Thyroid gland (tissue), 4 donors: ENCODE measurements around the gene HSP90B1. TPM values are rescaled to one million over a fixed set of nuclear protein-coding genes. Genes with fewer than 3 reads are reported as not detected.

Experiments used
- DNase-seq, 2 donors: peaks; one replicate each; pipeline ENCODE4 v3.0.0-alpha.2; 2019
- H3K27ac ChIP-seq, 3 donors: fragments of 200-600 bp; sonication (generic); 1 replicate in 2 of 3; 2 replicates in 1 of 3; pipeline ENCODE4 v1.5.1; 2016 to 2019; ENCODE audit warnings: mild to moderate bottlenecking in 1 of 3, moderate library complexity in 1 of 3
- H3K27me3 ChIP-seq: fragments of 200-600 bp; sonication (generic); one replicate; pipeline ENCODE4 v1.5.1; 2019
- H3K36me3 ChIP-seq, 2 donors: fragments of 200-600 bp; sonication (generic); one replicate each; pipeline ENCODE4 v1.5.1; 2016 to 2019
- H3K4me1 ChIP-seq, 2 donors: fragments of 200-600 bp; sonication (generic); one replicate each; pipeline ENCODE4 v1.5.1; 2017 to 2019
- H3K4me3 ChIP-seq, 3 donors: fragments of 200-600 bp; sonication (generic); replicated peaks in 1 of 3; 1 replicate in 2 of 3; 2 replicates in 1 of 3; pipeline ENCODE4 v1.5.1; 2016; ENCODE audit warnings: mild to moderate bottlenecking in 1 of 3
- H3K9me3 ChIP-seq: fragments of 200-600 bp; sonication (generic); one replicate; pipeline ENCODE4 v1.5.1; 2017
- CTCF ChIP-seq, 6 experiments: fragments of 200-600 bp in 3 of 6; fragments of 450-650 bp in 3 of 6; sonication (generic) in 3 of 6; IDR thresholded peaks; one replicate each; pipeline ENCODE4 v1.5.1; 2016 to 2019; ENCODE audit warnings: antibody characterized with exemption in 6 of 6, mild to moderate bottlenecking in 2 of 6, inconsistent platforms in 1 of 6, moderate library complexity in 1 of 6
- POLR2A ChIP-seq, 2 donors: fragments of 450-650 bp; IDR thresholded peaks; one replicate each; pipeline ENCODE4 v1.6.1; 2017; ENCODE audit warnings: antibody characterized with exemption in 2 of 2, mild to moderate bottlenecking in 2 of 2, moderate library complexity in 1 of 2
- WGBS, 2 donors: methylation state at CpG; one replicate each; pipeline ENCODE4 v1.1.5; 2017; 5-methylcytosine and 5-hydroxymethylcytosine counted together
- intact Hi-C: fragments of 100-400 bp; cut with DNase I; formaldehyde crosslinking; loops from one replicate; pipeline ENCODE4 v1.15.1; 2023
- total RNA-seq, 4 donors: library from RNA; depleted of rRNA; stranded (reverse); fragments of >200 nt; gene quantifications; one replicate each; pipeline ENCODE4 v1.2.3, GENCODE V29; 2016

The HSP90B1 gene
- total RNA-seq, 4 donors from 2014 or later = 1,103 to 2,326 (median 1,708) TPM

- WGBS, 2 donors = 28 to 29% methylated on average over 1 of the region's 1 CpG
- H3K4me1 ChIP-seq = peaks cover 23 to 35% of the 10 kb centered on the region in 2 donors
These were observed 36.5 kb downstream of the HSP90B1 start for GRCh38 chr12:103966736-103967135.

GRCh38 chr12:103969391-103969790, 39.2 kb downstream of the HSP90B1 start:
- H3K27me3 ChIP-seq = no peaks in the 10 kb centered on the region
- WGBS, 2 donors = 76 to 77% methylated on average over 2 of the region's 2 CpGs
- peaks cover 19 to 31% of the 10 kb centered on the region in 2 donors for H3K4me1 ChIP-seq
- intact Hi-C loops = no loop called here
- H3K36me3 ChIP-seq = no peaks in the 10 kb centered on the region
- DNase-seq = no peak
- TF ChIP-seq POLR2A (IDR thresholded peaks at IDR 0.05) (no peak), CTCF (IDR thresholded peaks at IDR 0.05) (no peak)
- H3K27ac ChIP-seq = no peak overlapping the region
- no peaks in the 10 kb centered on the region for H3K9me3 ChIP-seq
- H3K4me3 ChIP-seq = no peak overlapping the region

More at GRCh38 chr12:103966736-103967135, 36.5 kb downstream of the HSP90B1 start:
- H3K27me3 ChIP-seq = no peaks in the 10 kb centered on the region
- TF ChIP-seq CTCF (IDR thresholded peaks at IDR 0.05) (no peak), POLR2A (IDR thresholded peaks at IDR 0.05) (no peak)
- intact Hi-C loops = no loop called here
- DNase-seq = no peak
- peak overlapping the region in 2 of 3 donors; percentile 61 to 64 for H3K4me3 ChIP-seq
- H3K9me3 ChIP-seq = no peaks in the 10 kb centered on the region
- H3K27ac ChIP-seq = peak overlapping the region; percentile 73 to 95 (median 88)
- H3K36me3 ChIP-seq = no peaks in the 10 kb centered on the region

GRCh38 chr12:103973909-103974308, 43.7 kb downstream of the HSP90B1 start:
- WGBS, 2 donors = 64 to 71% methylated on average over 2 of the region's 2 CpGs
- intact Hi-C loops = no loop called here
- no peak overlapping the region for H3K27ac ChIP-seq
- H3K9me3 ChIP-seq = no peaks in the 10 kb centered on the region
- peaks cover 0 to 8% of the 10 kb centered on the region in 2 donors for H3K4me1 ChIP-seq
- H3K27me3 ChIP-seq = no peaks in the 10 kb centered on the region
- TF ChIP-seq CTCF (IDR thresholded peaks at IDR 0.05) = no peak
- TF ChIP-seq POLR2A (IDR thresholded peaks at IDR 0.05) = no peak
- DNase-seq = no peak
- H3K36me3 ChIP-seq = peaks cover 5 to 18% of the 10 kb centered on the region in 2 donors
- H3K4me3 ChIP-seq = no peak overlapping the region

- no peak for DNase-seq
- no peak overlapping the region for H3K4me3 ChIP-seq
- WGBS, 2 donors = 82 to 83% methylated on average over 2 of the region's 2 CpGs
- H3K4me1 ChIP-seq = no peaks in the 10 kb centered on the region
- no peaks in the 10 kb centered on the region for H3K27me3 ChIP-seq
- peaks cover 6 to 28% of the 10 kb centered on the region in 2 donors for H3K36me3 ChIP-seq
- TF ChIP-seq CTCF (IDR thresholded peaks at IDR 0.05) (no peak), POLR2A (IDR thresholded peaks at IDR 0.05) (no peak)
- H3K27ac ChIP-seq = no peak overlapping the region
- H3K9me3 ChIP-seq = no peaks in the 10 kb centered on the region
- intact Hi-C loops = no loop called here
These were observed 45.2 kb downstream of the HSP90B1 start for GRCh38 chr12:103975368-103975767.

- WGBS, 2 donors = 89 to 98% methylated on average over 4 of the region's 4 CpGs
- Histone ChIP-seq H3K4me3 (no peak overlapping the region), H3K4me1 (no peaks in the 10 kb centered on the region), H3K9me3 (no peaks in the 10 kb centered on the region), H3K36me3 (peaks cover 26 to 47% of the 10 kb centered on the region in 2 donors), H3K27ac (no peak overlapping the region), H3K27me3 (no peaks in the 10 kb centered on the region)
- no peak for DNase-seq
- TF ChIP-seq POLR2A (IDR thresholded peaks at IDR 0.05) = no peak
- TF ChIP-seq CTCF (IDR thresholded peaks at IDR 0.05) = no peak
- intact Hi-C loops = no loop called here
These were observed 48.3 kb downstream of the HSP90B1 start for GRCh38 chr12:103978384-103978982.
